Measurements from ENCODE around the gene CHRM4. TPM values are rescaled to one million over a fixed set of nuclear protein-coding genes. Genes with fewer than 3 reads are reported as not detected.

CHRM4 gene
- total RNA-seq, 2 experiments from 2014 or later, result 0.18 TPM; not detected in 1

- Mint-ChIP-seq H3K9me3 (ENCODE audit: low read depth) (no peaks in the 10 kb centered on the region), H3K27ac (no peak overlapping the region), H3K4me3 (peak overlapping the region; percentile 51), H3K27me3 (peaks cover 46% of the 10 kb centered on the region), H3K4me1 (peaks cover 32% of the 10 kb centered on the region), H3K36me3 (no peaks in the 10 kb centered on the region)
- ATAC-seq (peak; percentile 84), DNase-seq (peak; percentile 85)
- CTCF ChIA-PET, result interaction anchor here (0.6 to 6.7 kb wide), 20 partner anchors 9 to 225 kb away, joined by 3 to 35 read pairs (median 4); partner anchors contain the start of genes ATG13 and HARBI1
These were observed 1.1 kb upstream of the CHRM4 start for GRCh38 chr11:46392421-46393230.

GRCh38 chr11:46391186-46391577 lies 394 bp downstream of the CHRM4 start:
- no peak overlapping the region for H3K4me3 Mint-ChIP-seq
- no peaks in the 10 kb centered on the region for H3K9me3 Mint-ChIP-seq (ENCODE audit: low read depth)
- no peak overlapping the region for H3K27ac Mint-ChIP-seq
- peaks cover 61% of the 10 kb centered on the region for H3K27me3 Mint-ChIP-seq
- no peaks in the 10 kb centered on the region for H3K36me3 Mint-ChIP-seq
- peaks cover 38% of the 10 kb centered on the region for H3K4me1 Mint-ChIP-seq
- DNase-seq (no peak), ATAC-seq (no peak)
- CTCF ChIA-PET, result interaction anchor here (1.3 to 6.7 kb wide), 6 partner anchors 8 to 226 kb away, joined by 4 to 35 read pairs (median 6); partner anchors contain the start of genes ATG13 and HARBI1

GRCh38 chr11:46390331-46391171 lies 1.0 kb downstream of the CHRM4 start:
- no peaks in the 10 kb centered on the region for H3K9me3 Mint-ChIP-seq (ENCODE audit: low read depth)
- CTCF ChIA-PET, result interaction anchor here (0.7 to 6.7 kb wide), 12 partner anchors 9 to 227 kb away, joined by 3 to 35 read pairs (median 6); partner anchors contain the start of genes ATG13, HARBI1 and MDK

DNA sequence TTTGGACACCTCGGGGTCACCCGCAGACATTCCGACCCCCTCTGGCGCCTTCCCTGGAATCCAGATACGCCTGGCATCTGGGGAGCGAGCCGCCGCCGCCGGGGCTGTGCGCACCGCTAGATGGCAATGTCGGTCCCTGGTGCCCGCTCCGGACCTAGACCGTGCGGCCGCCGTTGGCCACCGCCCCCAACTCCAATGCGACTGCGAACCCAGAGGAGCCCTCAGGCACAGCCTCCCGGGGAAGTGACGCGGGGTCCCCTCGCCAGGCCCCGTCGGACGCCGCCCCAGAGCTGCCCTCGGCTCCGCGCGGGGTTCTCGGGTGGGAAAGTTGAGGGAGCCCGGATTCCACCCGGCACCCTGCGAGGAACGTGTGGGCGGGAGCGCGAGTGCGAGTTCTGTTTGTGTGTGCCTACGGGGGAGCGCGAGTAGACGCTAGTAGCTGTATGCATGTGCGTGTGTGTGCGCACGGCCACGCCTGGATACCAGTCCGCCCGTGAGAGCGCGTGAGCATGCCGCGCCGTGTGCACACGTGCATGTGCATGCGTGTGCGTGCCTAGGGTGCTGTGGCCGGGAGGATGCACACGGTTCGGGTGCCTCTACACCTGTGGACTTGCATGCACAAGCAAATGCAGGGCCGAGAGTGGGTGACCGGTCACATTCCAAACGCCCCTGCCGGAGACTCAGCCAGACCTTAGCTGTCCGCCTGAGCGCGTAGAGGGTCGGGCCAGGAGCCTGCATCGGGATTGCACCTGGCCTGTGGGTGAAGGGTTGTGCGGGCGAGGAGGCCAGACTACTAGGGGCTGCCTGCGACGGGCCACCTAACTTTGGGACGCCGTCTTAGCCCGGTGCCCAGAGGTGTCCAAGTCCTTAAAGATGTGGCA lies 1.9 kb downstream of the CHRM4 start:
- peaks cover 68% of the 10 kb centered on the region for H3K27me3 Mint-ChIP-seq
- no peak overlapping the region for H3K4me3 Mint-ChIP-seq
- H3K36me3 Mint-ChIP-seq, result no peaks in the 10 kb centered on the region
- DNase-seq (peak; percentile 68), ATAC-seq (peak; percentile 55)
- H3K9me3 Mint-ChIP-seq (ENCODE audit: low read depth), result no peaks in the 10 kb centered on the region
- peaks cover 38% of the 10 kb centered on the region for H3K4me1 Mint-ChIP-seq
- CTCF ChIA-PET, result interaction anchor here (0.6 to 6.7 kb wide), 20 partner anchors 8 to 228 kb away, joined by 3 to 35 read pairs (median 4); partner anchors contain the start of genes ATG13, HARBI1 and MDK
- H3K27ac Mint-ChIP-seq, result no peak overlapping the region

More at GRCh38 chr11:46390331-46391171, 1.0 kb downstream of the CHRM4 start:
- ATAC-seq, result no peak
- Mint-ChIP-seq H3K27me3 (peaks cover 64% of the 10 kb centered on the region), H3K36me3 (no peaks in the 10 kb centered on the region), H3K27ac (no peak overlapping the region), H3K4me3 (no peak overlapping the region), H3K4me1 (peaks cover 38% of the 10 kb centered on the region)
- no peak for DNase-seq

- H3K36me3 Mint-ChIP-seq, result no peaks in the 10 kb centered on the region
- CTCF ChIA-PET, result interaction anchor here (0.6 to 6.7 kb wide), 21 partner anchors 11 to 229 kb away, joined by 3 to 35 read pairs (median 4); partner anchors contain the start of genes ATG13 and HARBI1
- peaks cover 71% of the 10 kb centered on the region for H3K27me3 Mint-ChIP-seq
- H3K4me3 Mint-ChIP-seq, result no peak overlapping the region
- H3K27ac Mint-ChIP-seq, result no peak overlapping the region
- H3K4me1 Mint-ChIP-seq, result peaks cover 38% of the 10 kb centered on the region
- H3K9me3 Mint-ChIP-seq (ENCODE audit: low read depth), result no peaks in the 10 kb centered on the region
- DNase-seq, result no peak
- no peak for ATAC-seq
These were observed 2.7 kb downstream of the CHRM4 start for GRCh38 chr11:46388619-46389449.

DNA sequence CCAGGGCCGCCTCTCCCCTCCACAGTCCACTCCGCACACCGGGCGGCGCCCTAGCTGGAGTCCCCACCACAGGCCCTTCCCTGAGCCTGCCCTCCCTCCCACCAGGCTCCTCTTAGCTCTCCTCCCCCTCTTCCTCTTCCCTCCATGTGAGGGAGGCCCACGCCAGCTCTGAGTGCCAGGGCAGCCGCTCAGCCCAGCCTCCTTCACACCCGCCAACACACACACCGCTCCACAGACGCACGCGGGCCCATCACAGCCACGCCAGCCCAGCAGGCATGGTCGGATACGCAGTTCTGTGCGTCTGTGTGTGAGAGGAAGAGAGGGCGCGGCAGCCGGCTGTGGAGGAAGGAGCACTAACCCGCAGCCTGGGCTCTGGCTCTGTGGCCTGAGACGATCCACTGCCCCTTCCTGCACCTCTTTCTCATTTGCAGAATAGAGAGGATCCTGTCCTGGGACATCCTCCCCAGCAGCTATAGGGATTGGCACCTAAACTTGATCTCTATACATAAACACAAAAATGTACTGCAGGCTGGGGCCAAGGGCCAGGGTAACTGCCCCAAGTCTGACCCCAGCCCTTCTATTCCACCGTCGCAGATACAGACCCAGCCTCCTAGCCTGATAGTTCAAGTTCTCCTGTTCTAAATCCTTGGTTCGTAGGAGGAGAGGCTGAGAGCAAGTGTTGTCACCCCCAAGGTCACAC lies 3.5 kb downstream of the CHRM4 start:
- DNase-seq (no peak), ATAC-seq (no peak)
- H3K27ac Mint-ChIP-seq, result no peak overlapping the region
- CTCF ChIA-PET, result interaction anchor here (0.5 to 6.7 kb wide), 12 partner anchors 10 to 230 kb away, joined by 3 to 35 read pairs (median 6); partner anchors contain the start of genes ATG13, DGKZ and HARBI1
- H3K4me1 Mint-ChIP-seq, result peaks cover 33% of the 10 kb centered on the region
- no peaks in the 10 kb centered on the region for H3K9me3 Mint-ChIP-seq (ENCODE audit: low read depth)
- no peaks in the 10 kb centered on the region for H3K36me3 Mint-ChIP-seq
- H3K4me3 Mint-ChIP-seq, result no peak overlapping the region
- H3K27me3 Mint-ChIP-seq, result peaks cover 69% of the 10 kb centered on the region

GRCh38 chr11:46387456-46387855 lies 4.1 kb downstream of the CHRM4 start:
- Mint-ChIP-seq H3K36me3 (no peaks in the 10 kb centered on the region), H3K9me3 (ENCODE audit: low read depth) (no peaks in the 10 kb centered on the region), H3K27ac (no peak overlapping the region), H3K4me1 (peaks cover 28% of the 10 kb centered on the region), H3K4me3 (no peak overlapping the region), H3K27me3 (peaks cover 67% of the 10 kb centered on the region)
- CTCF ChIA-PET, result interaction anchor here (0.5 to 6.7 kb wide), 10 partner anchors 10 to 230 kb away, joined by 3 to 35 read pairs (median 6); partner anchors contain the start of genes ATG13, DGKZ and HARBI1
- DNase-seq, result no peak
- no peak for ATAC-seq

- CTCF ChIA-PET, result interaction anchor here (1.1 to 6.7 kb wide), 7 partner anchors 18 to 231 kb away, joined by 3 to 35 read pairs (median 16); partner anchors contain the start of genes ATG13, DGKZ and HARBI1
- DNase-seq, result no peak
- ATAC-seq, result no peak
- Mint-ChIP-seq H3K27me3 (peaks cover 71% of the 10 kb centered on the region), H3K9me3 (ENCODE audit: low read depth) (no peaks in the 10 kb centered on the region), H3K4me3 (no peak overlapping the region), H3K36me3 (no peaks in the 10 kb centered on the region), H3K4me1 (peaks cover 32% of the 10 kb centered on the region), H3K27ac (no peak overlapping the region)
These were observed 4.9 kb downstream of the CHRM4 start for GRCh38 chr11:46386674-46387073.

GRCh38 chr11:46386005-46386578 lies 5.5 kb downstream of the CHRM4 start:
- ATAC-seq (no peak), DNase-seq (no peak)
- CTCF ChIA-PET, result interaction anchor here (3.1 to 5.2 kb wide), 2 partner anchors 17 to 34 kb away, joined by 16 read pairs; no protein-coding TSS in a partner anchor
- no peak overlapping the region for H3K27ac Mint-ChIP-seq
- H3K4me3 Mint-ChIP-seq, result no peak overlapping the region
- H3K4me1 Mint-ChIP-seq, result peaks cover 32% of the 10 kb centered on the region
- H3K27me3 Mint-ChIP-seq, result peaks cover 71% of the 10 kb centered on the region
- H3K9me3 Mint-ChIP-seq (ENCODE audit: low read depth), result no peaks in the 10 kb centered on the region
- H3K36me3 Mint-ChIP-seq, result no peaks in the 10 kb centered on the region

DNA sequence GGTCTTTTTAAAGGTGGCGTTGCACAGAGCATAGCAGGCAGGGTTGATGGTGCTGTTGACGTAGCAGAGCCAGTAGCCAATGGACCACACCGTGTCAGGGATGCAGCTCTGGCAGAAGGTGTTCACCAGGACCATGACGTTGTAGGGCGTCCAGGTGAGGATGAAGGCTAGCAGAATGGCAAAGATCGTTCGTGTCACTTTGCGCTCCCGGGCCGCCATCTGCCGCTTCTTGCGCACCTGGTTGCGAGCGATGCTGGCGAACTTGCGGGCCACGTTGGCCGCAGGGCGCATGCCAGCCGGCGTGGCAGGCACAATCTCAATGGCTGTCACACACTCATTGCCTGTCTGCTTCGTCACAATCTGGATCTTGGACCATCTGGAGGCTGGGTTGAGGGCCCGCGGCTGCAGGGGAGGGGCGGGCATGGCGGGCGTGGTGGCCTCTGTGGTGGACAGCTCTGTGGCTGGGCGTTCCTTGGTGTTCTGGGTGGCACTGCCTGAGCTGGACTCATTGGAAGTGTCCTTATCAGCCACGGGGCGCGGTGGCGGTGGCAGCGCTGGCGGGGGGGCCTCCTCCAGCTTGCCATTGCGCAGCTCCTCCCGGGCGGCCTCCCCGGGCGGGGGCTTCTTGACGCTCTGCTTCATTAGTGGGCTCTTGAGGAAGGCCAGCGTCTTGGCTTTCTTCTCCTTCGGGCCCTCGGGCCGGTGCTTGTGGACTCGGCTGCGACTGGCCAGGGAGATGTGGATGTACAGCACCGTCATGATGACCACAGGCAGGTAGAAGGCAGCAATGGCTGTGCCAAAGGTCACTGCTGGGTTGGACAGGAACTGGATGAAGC lies 6.2 kb downstream of the CHRM4 start:
- Mint-ChIP-seq H3K36me3 (no peaks in the 10 kb centered on the region), H3K9me3 (ENCODE audit: low read depth) (no peaks in the 10 kb centered on the region), H3K27ac (no peak overlapping the region), H3K4me1 (peaks cover 28% of the 10 kb centered on the region), H3K27me3 (peaks cover 64% of the 10 kb centered on the region), H3K4me3 (no peak overlapping the region)
- ATAC-seq, result no peak
- DNase-seq, result no peak
- CTCF ChIA-PET, result interaction anchor here (5.2 kb wide), 1 partner anchor 16 kb away, joined by 16 read pairs; no protein-coding TSS in a partner anchor

Measured in activated CD8-positive, alpha-beta memory T cell treated with anti-CD3 and anti-CD28 coated beads, Interleukin-2, amount 10 ng/mL, durations not matched to agents 7 days and 5 days (primary cell).